Stimulated activated CD8-positive, alpha-beta memory T cell treated with anti-CD3 and anti-CD28 coated beads, Interleukin-7, amount 100 ng/mL, for 1 hour (primary cell): ENCODE measurements around the gene TMEM164.

Source experiments
- DNase-seq, 2 donors: peaks; one replicate each; pipeline ENCODE4 v3.0.0-alpha.2; 2020; ENCODE audit warnings: low read depth in 2 of 2

TMEM164 gene

DNA sequence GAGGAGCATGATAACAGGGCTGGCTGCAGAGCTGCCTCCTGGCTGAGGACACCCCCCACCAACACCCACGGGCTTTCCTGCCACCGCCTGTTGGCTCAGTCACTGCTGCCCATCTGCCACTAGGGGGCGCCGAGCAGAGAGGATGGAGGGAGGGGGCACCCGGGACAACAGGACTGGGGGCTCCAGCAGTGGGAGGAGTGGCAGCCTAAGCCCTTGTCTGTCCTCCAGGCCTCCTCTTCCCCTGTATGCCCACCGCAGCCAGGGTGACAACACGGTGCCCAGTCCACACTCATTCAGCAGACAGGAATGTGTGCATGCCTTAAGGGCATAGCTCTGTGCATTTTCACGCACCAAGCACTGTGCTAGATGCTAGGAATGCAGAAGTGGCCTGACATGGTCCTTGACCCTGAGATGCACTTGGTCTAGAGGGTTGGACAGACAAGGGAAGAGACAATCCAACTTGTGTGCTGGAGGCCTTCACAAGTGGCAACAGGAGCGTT lies 165.1 kb downstream of the TMEM164 start:
- DNase-seq, result peak in 1 of 2 donors; percentile 19

DNA sequence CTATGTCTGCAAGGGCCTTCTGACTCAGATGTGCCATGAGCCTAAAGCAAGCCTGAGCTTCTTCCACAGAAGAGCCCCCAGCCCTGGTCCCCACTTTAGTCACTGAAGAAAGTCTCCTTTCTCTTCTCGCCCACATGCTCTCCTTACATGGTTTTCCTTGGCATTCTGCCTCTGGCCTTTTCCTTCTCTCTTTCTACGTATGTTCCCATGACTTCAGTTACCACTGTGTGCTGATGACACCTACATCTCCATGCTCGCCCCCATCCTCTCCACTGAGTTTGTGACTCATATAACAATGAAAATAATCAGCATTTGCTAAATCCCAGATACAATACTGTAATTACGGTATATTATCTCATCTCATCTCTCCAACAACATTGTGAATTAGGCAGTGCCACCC lies 165.7 kb downstream of the TMEM164 start:
- no peak for DNase-seq

DNA sequence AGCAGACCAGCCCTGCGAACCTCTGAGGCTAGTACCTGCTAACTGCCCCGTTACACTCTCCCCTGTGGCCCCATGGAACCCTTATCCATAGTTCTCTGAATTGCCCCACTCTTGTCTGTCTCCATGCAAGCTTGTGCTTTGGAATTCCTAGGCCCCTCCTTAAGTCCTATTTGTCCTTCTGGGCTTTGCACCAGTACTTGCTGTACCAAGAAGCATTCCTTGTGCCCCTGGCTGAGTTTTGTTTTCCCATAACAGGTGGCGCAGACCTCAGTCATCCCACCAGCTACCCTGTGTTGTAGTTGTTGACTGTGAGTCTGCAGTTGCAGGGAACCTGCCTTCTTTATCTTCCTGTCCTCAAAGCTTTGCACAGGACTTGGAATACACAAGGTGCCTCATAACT lies 167.1 kb downstream of the TMEM164 start:
- no peak for DNase-seq

DNA sequence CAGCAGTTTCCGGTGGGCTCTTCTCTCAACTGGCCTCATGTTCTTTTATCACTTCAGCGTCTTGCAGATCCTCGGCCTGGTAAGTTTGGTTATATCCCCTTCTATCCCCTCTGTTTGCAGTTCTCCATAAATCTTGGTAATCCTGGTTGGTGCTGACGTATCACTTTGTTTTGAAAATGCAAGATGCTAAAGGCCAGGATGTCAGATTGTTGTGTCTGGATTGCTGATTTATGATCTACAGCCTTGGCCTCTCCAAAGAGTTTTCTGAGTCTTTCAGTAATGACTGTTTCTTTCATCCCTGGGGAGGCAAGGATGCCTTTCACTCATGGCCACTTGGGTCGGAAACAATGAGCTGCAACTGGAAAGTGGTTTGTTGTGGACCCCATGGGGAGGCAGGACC lies 168.5 kb downstream of the TMEM164 start:
- DNase-seq, result no peak

DNA sequence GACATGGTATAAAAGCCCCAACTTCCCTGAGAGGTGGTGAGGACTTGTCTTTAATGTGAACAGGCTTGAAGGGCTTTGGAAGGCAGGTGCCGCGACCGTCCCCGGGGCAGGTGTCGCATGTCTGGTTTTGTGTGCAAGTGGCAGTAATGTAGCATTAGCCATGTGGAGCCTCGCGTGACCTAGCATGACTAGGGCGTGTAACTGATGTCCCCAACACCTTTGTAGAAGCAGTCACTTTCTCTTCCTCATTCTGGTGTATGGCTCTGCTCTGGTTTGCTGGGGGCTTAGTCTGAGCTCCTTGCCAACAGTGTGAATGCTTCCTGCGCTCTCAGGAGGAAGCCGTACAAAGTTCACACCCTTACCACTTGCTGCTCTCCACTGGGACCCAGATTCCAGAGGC lies 169.3 kb downstream of the TMEM164 start:
- DNase-seq, result no peak

DNA sequence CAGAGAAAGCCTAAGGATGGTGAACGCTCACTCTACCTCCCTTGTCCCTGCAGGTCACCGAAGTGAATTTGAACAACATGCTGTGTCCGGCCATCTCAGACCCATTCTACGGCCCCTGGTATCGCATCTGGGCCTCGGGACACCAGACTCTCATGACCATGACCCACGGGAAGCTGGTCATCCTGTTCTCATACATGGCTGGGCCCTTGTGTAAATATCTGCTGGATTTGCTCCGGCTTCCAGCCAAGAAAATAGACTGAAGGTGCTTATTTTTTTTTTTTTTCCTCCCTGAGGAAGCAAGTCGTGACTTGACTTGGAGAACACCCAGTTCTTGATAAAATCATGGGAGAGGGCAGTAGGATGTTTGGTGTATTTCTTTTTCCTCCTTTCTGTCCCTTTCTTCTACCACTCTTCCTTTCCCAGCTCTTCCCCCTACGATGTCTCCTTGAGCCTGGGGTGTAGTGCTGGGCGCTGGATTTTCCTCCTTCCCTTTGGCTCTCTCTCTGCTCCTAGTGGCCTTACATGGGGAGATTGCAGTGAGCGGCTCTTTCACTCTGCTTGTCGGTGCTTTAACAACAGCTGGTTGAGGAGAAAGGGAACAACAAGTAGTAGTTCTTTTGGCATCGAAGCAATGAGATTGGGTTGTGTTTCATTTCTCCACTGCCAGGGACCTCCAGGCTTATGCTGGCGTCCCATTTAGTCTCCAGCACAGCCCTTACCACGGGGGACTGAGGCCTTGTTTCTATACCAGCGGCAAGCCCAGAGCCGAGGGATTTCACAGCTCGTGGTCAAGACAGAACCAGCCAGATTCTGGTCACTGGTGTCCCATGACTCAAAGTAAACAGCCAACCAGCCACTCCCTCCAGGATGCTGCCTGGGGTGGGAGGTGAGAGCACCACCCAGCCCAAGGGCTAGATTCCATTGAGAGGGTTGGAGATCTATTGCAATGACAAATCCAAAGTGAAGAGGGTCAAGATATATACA lies 170.6 kb downstream of the TMEM164 start:
- no peak for DNase-seq

DNA sequence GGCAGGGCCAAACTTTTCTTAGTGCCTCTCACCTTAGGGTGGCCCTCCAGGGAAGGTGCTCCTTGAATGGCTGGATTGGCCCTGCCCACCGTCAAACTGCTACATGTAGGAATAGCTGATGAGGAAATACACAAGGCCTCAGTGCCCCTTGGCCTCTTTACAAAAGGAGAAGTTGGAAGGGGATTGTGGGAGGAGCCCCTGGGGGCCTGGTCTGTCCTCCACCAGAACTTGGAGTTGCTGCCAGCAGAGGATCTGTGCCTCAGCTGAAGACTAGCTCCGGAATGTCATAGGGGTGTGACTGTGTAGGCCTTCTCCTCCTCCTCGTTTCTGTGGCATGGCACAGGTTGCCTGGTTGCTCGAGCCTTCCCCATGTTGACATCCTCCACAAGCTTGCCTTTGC lies 172.2 kb downstream of the TMEM164 start:
- no peak for DNase-seq

DNA sequence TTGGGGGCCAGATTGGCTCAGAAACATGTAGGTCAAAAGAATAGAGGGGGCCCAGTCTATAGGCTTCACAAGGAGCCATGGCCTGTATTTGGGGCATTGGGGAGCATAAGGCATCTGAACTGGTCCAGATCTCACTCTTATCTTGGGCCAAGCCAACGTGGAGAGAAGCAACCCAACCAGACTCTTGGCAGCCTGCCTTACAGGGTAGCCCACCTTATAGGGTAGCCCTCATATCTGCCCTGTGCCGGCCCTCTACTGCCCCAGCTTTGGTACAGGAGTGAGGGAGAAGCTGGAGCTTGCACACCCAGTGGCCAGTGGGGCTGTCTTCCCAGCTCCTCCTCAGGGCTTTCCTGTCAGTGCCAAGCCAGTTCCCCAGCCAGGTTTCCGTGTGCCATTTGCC lies 172.8 kb downstream of the TMEM164 start:
- DNase-seq, result no peak

DNA sequence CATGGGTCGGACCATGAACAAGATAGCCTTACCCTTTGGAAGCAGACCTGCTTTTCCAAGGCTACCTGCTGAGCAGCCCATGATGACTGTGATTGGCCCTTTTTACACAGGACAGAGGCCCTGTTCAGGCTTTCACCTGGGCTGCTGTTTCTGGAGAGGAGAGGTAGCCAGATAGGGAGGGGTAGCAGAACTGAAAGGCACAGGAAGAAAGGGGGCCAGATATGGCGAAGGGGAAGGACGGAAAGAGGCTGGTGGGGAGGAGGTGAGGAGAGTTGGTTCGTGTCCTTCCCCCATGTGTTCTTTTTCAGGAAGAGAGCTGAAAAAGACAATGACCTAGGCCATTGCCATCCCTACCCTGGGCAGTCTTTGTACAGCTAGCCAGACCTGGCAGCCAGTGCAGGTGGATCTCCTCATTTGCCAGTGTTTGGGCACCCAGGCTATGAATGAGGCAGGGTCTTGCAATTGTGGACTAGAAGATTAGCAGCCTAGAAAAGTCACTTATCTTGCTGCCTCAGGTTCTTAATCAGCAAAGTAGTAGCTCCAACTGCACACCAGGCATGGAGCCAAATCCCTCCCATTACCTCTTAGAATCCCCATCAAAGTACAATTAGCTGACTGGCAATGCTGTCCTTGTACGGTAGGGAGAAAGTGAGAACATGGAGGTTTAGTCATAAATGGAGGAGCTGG lies 175.4 kb downstream of the TMEM164 start:
- DNase-seq, result no peak

DNA sequence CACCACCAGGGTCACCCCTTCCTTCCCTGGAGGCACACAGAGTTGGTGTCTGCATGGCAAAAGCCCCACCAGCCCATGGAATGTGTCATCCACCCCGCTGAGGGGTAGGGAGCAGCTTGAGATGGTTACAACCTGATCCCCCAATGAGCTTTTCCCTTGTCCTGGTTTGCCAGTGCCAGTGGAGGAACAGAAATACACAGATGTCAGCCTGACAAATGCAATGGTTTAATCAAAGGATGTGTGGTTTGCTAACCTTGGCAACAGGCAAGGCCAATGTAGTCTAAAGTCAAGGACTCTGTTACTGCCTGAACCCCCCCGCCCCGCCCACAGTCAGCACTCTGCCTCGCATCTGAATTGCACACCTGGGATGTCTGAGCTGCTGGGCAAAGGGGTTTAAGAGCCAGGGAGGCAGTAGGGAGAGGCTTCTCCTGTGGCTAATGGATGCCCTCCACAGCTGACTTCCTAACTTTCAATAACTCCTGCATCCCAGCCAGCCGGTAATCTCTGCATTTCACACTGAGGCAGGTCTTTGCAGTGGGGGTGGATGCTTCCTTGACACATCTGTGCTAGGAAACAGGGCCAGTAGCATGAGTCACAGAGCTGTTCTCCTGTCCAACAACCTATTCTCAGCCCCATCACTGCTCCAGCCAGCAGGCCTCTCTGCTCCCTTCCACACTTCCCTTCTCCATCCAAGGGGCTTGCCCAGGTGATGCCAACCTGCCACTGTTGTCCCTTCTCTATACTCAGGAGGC lies 177.4 kb downstream of the TMEM164 start:
- no peak for DNase-seq

DNA sequence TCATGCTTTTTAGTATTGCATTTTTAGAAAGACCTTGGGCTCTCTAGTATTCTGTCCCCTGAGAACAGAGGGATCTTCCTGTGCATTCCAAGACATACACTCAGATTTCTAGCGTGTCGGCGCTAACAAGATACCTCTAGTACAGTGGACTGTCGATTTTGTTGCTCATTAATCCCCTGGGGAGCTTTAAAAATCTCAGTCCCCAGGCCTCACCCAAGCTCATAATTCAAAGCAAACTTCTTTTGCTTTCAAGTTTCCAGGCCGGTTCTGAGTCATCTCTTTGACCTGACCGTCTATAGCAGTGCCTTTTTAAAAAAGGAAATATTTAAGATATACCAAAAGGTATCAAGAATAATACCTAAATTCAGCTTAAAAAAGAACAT lies 178.0 kb downstream of the TMEM164 start:
- no peak for DNase-seq

DNA sequence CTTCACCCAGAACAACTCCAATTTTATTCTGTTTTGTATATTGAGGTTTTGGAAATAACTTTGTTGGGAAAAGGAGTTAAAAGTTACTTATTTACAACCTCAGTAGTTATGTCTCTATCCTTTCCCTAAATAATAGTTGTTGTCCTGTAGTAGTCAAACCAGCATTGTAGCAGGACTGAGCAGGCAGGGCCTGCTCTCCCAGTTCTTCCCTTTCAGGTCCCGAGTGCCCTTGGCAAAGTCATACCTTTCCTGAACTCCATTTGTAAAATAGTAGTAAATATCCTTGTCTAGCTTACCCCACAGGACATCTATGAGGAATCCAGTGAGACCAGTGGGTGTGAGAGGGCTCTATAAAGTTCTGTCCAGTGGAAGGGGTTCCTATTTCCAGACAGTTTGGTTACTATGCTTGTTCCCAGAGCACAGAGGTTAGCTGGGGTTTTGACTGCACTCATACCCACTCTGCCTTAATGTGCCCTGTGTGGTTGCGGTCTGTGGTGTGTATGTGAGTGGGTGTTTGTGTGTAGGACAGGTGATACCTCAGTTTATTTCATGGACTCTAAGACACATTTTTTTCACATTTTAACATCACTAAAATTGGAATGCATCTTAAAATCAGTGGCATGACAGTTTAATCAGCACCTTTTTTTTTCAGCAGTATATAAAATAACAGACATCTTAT lies 178.7 kb downstream of the TMEM164 start:
- no peak for DNase-seq

DNA sequence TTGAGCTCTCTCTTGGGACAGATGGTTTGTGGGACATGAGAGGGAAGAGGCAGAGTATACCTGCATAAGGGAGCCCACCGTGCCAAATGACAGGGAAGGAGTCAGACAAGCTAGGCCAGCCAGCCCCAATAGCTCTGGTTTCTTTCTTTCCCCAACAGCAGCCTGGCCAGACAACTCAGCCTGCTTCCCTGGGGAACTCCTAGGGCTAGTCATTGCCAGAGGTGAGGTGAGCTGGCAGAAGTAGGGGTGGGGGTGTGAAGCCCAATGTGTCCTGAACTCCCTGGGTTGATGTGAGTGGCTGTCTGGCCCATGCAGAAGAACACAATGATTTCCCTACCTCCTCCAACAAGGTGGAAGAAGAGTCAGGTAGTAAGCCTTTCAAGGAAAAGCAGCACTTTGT lies 179.4 kb downstream of the TMEM164 start:
- no peak for DNase-seq

DNA sequence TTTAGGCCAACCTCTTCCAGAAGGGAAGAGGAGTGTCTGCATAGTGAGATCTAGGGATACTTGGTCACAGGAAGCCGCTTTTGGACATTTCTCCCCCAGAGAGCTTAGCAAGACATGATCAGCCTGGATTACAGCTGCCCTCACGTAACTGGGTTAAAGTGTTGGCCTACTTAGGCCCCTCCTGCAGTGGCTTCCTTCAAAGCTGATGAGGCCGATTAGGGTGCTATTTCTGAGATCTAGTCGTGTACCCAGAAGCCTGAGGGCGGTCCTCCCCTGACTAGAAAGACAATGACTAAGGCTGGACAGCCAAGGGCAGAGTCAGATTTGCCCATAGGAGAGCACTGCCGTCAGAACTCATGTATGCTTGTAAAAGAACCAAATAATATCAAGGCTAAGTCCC lies 180.0 kb downstream of the TMEM164 start:
- DNase-seq, result no peak

DNA sequence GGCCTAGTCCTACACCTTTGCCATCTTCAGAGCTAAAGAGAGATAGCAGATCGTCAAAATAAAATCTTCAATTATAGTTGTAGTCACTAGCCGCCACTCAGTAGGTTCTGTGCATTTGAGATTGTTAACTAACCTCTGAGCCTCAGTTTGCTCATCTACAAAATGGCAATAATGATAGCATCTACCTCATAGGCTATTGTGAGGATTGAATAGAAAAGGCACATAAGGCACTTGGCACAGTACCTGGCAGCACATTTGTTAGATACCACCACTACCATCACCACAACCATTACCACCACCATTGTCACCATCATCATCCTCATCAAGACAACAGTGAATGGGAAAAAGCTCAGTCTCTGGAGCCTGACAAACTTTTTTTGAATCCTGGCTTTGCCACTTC lies 180.4 kb downstream of the TMEM164 start:
- DNase-seq, result no peak

DNA sequence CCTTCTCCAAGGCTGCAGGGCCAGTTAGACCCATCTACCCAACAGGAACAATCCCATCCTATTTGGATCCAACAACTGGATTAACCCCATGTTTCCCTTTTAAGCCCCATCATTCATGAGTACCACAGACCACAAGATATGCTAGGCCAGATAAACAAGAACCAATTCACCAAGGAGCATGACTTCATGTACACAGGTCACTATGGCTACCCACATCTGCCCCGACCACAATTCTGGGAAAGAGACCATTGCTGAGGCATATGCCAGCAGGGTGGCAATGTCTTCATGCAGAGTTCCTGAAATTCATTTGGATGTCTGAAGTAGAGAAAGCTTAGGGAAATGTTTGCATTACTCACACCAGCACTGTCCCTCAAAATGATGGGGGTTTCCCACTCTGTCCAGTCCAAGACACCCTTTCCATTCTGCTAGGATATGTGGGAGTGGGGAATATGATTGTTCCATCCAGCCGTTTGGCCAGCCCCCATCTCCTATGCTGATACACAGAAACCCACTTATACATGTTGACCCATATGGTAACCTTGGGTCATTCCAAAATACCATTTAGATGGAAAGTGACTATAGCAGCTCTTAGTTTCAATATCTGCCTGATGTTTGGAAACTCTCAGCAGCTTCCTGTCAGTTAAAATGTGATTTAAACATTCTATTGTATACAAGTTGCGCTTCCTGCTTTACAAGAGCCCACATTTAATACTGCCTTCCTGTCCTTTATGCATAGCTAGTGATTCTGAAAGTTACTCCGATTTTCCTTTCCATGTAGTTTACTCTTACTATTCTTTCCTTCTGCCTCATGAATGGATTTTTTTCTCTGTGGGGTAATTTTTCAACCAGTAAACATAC lies 186.0 kb downstream of the TMEM164 start:
- no peak for DNase-seq

DNA sequence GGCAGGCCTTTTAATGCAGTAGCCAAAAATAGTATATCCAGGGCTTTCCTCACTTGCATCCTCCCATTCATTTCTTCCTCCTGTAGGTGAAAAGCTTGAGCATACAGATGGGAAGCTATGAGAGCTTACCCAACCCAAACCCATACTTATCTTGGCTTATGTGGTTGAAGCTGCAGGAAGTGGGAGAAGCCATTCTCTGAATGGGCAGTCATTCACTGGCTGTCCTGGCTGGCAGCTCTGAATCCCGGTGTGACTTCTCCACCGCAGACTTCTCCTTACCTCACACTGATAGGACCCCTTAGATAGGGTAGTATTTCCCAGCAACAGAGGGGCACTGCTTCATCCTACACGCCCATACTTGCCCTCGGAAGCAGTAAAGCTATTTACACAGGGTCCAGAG lies 189.6 kb downstream of the TMEM164 start:
- no peak for DNase-seq

DNA sequence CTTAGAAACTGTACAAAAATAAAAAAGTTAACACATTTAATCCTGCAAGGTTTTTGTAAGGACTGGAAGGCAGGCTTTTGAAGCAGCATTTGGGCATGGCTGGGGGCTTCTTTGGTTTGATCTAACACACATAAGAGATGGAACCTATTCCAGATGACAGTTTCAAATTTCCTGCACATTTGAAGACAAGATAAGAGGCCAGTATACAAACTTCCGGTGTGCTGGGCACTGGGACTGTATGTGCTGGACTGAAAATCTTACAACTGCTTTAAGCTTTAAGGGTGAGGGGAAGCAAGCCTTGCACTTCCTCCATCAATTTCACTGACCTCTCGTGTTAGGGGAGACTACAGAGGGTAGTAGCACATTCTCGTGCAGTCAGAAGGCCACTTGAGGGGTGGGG lies 192.1 kb downstream of the TMEM164 start:
- DNase-seq, result no peak

DNA sequence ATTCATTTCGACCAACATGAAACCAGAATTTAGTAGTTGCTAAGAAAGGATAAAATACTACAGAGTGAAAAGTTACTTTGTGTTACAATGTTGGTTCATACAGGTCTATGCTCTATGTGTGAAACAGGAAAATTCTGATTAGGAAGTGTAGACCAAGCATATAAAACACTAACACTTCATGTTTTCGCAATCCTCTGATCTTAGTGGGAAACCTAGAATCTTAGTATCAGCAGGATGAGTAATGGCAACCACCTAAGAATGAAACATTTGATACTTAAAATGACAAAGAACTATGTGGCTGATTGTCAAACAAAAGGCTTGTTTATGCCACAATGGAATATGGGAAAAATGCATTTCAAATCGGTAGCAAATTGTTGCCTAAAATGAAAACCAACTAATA lies 198.9 kb downstream of the TMEM164 start:
- no peak for DNase-seq

DNA sequence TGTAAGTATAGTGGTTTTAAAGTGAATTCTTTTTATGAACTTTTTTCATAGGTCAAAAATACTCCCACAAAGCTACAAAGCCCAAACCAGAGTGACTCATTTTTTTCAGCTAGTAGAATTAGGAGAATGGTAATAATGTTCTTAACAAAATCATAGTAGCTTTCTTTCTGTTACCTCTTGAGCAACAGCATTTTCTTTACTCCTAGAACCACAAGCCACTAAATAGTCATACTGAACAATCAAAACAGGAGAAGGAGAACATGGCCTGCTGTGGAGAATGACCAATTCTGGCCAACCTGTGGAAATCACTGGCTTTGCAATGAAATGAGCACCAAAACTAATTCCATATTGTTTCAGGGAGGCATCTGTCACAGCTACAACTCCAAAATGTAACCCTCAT lies 202.1 kb downstream of the TMEM164 start:
- no peak for DNase-seq

DNA sequence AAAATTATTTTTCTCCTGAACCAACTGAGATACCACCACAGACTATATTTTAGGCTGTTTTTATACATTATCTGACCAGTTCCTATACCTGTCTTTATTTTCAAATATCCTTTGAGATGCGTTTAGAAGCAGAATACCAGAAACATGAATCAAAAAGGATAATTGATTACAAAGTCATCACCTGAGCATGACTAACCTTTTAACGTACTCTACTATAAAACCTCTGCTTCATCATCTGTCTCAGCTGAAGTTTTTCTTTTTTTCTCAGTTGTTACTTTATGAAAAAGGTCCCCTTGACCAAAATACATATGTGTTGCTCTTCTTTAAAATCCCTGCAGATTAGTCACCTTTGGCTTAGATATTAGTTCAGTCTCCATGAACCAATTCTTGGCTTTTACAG lies 205.2 kb downstream of the TMEM164 start:
- DNase-seq, result no peak
